Fibroblast of lung (primary cell): ENCODE results near the gene THEMIS2. TPM values are rescaled to one million over a fixed set of nuclear protein-coding genes. Genes with fewer than 3 reads are reported as not detected.

ENCODE experiments used
- DNase-seq, 2 donors: peaks; one replicate each; pipeline versions ENCODE4 v3.0.0 to v3.0.0-alpha.2; 2010; ENCODE audit warnings: low read depth in 2 of 2
- H2AFZ ChIP-seq: 2 replicates; pipeline ENCODE4 v1.5.1; 2012; ENCODE audit warnings: low read length, control low read depth, inconsistent platforms
- H3K27ac ChIP-seq: 2 replicates; pipeline ENCODE4 v1.5.1; 2011; ENCODE audit warnings: low read length, control low read depth; ENCODE audit not compliant: insufficient read depth
- H3K27me3 ChIP-seq: 2 replicates; pipeline ENCODE4 v1.5.1; 2011; ENCODE audit warnings: mild to moderate bottlenecking, low read length; ENCODE audit not compliant: control insufficient read depth, insufficient read depth
- H3K36me3 ChIP-seq: 2 replicates; pipeline ENCODE4 v1.5.1; 2011; ENCODE audit warnings: low read length; ENCODE audit not compliant: control insufficient read depth, insufficient read depth
- H3K4me1 ChIP-seq: 2 replicates; pipeline ENCODE4 v1.5.1; 2011; ENCODE audit warnings: low read length; ENCODE audit not compliant: control insufficient read depth, insufficient read depth; ENCODE audit errors: extremely low read depth
- H3K4me2 ChIP-seq: 2 replicates; pipeline ENCODE4 v1.5.1; 2011; ENCODE audit warnings: low read length, control low read depth; ENCODE audit not compliant: insufficient read depth; ENCODE audit errors: extremely low read depth
- H3K4me3 ChIP-seq, 4 experiments: fragments of 200-600 bp in 1 of 4; sonication (generic) in 1 of 4; replicated peaks in 1 of 4; 2 replicates each; pipeline ENCODE4 v1.5.1; 2011 to 2016; ENCODE audit warnings: low read length in 4 of 4, low read depth in 3 of 4, mild to moderate bottlenecking in 3 of 4, control low read depth in 2 of 4, inconsistent platforms in 1 of 4, mixed read lengths in 1 of 4; ENCODE audit not compliant: insufficient read depth in 1 of 4; ENCODE audit errors: control extremely low read depth in 1 of 4
- H3K79me2 ChIP-seq: 2 replicates; pipeline ENCODE4 v1.5.1; 2012; ENCODE audit warnings: mild to moderate bottlenecking, low read length, inconsistent platforms; ENCODE audit not compliant: control insufficient read depth, insufficient read depth
- H3K9ac ChIP-seq: 2 replicates; pipeline ENCODE4 v1.5.1; 2011; ENCODE audit warnings: mild to moderate bottlenecking, low read length, control low read depth; ENCODE audit not compliant: insufficient read depth
- H3K9me3 ChIP-seq: 2 replicates; pipeline ENCODE4 v1.5.1; 2012; ENCODE audit warnings: low read depth, low read length; ENCODE audit not compliant: control insufficient read depth, insufficient read depth
- H4K20me1 ChIP-seq: 2 replicates; pipeline ENCODE4 v1.5.1; 2011; ENCODE audit warnings: low read length; ENCODE audit not compliant: control insufficient read depth, insufficient read depth; ENCODE audit errors: extremely low read depth
- EZH2 ChIP-seq: IDR thresholded peaks from 2 replicates; pipeline ENCODE4 v1.5.1; 2012; ENCODE audit warnings: low read length, control low read depth, mild to moderate bottlenecking; ENCODE audit errors: missing control alignments
- polyA plus RNA-seq, 2 donors: library from polyadenylated mRNA; depleted of rRNA in 1 of 2; stranded (reverse) in 1 of 2; unstranded in 1 of 2; fragments of >200 nt; gene quantifications; 2 replicates each; pipeline ENCODE4 v1.2.1, GENCODE V29; 2011 to 2012; ENCODE audit warnings: missing spikeins in 1 of 2
- total RNA-seq: library from RNA; depleted of rRNA; stranded (reverse); fragments of >200 nt; gene quantifications from 2 replicates; pipeline ENCODE4 v1.2.1, GENCODE V29; 2014
- TF ChIP-seq, protein P1 (sequence below), 2 donors: IDR thresholded peaks in 1 of 2; conservative IDR thresholded peaks in 1 of 2; 1 replicate in 1 of 2; 2 replicates in 1 of 2; pipeline ENCODE4 v1.5.1; 2011 to 2012; ENCODE audit warnings: low read length in 2 of 2, control low read depth in 1 of 2, inconsistent platforms in 1 of 2, low read depth in 1 of 2, mild to moderate bottlenecking in 1 of 2

THEMIS2 gene
- total and polyA plus RNA-seq, 2 donors (not counting 1 experiment from before 2014, with no cell fraction given): 4.0 to 43.6 TPM

DNA sequence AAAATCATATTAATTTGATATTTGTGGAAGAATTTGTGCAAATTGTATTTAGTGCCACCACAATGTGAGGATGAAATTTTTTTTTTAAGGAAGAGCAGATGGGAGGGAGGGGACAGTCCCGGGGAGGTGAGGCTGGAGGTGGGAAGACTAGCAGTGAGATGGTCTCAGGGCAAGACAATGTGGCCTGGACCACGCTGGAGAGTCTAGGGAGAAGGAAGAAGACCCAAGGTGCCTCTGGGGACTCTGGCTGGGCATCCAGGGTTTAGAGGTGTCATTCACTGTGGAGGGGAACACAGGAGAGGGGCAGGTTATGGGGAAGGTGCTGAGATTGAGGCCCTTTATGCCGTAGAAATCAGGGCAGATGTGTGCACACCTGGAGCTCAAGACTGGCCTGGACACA, 10.3 kb upstream of the THEMIS2 start:
- no peak overlapping the region for H3K9ac ChIP-seq
- H3K9me3 ChIP-seq: no peaks in the 10 kb centered on the region
- no peaks in the 10 kb centered on the region for H3K27me3 ChIP-seq
- peaks cover 6% of the 10 kb centered on the region for H3K4me1 ChIP-seq
- no peak overlapping the region for H2AFZ ChIP-seq
- TF ChIP-seq EZH2: no peak
- TF ChIP-seq, protein P1, sequence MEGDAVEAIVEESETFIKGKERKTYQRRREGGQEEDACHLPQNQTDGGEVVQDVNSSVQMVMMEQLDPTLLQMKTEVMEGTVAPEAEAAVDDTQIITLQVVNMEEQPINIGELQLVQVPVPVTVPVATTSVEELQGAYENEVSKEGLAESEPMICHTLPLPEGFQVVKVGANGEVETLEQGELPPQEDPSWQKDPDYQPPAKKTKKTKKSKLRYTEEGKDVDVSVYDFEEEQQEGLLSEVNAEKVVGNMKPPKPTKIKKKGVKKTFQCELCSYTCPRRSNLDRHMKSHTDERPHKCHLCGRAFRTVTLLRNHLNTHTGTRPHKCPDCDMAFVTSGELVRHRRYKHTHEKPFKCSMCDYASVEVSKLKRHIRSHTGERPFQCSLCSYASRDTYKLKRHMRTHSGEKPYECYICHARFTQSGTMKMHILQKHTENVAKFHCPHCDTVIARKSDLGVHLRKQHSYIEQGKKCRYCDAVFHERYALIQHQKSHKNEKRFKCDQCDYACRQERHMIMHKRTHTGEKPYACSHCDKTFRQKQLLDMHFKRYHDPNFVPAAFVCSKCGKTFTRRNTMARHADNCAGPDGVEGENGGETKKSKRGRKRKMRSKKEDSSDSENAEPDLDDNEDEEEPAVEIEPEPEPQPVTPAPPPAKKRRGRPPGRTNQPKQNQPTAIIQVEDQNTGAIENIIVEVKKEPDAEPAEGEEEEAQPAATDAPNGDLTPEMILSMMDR (conservative IDR thresholded peaks at IDR 0.05 in 1 of 2, IDR thresholded peaks at IDR 0.05 in 1 of 2; ENCODE audit: low read depth in 1 of 2, low read length in 2 of 2): no peak
- peak overlapping the region; percentile 83 for H3K27ac ChIP-seq
- no peak for DNase-seq
- no peak overlapping the region for H3K4me3 ChIP-seq
- H3K36me3 ChIP-seq: no peaks in the 10 kb centered on the region
- H3K4me2 ChIP-seq: no peak overlapping the region
- H3K79me2 ChIP-seq: no peaks in the 10 kb centered on the region
- no peaks in the 10 kb centered on the region for H4K20me1 ChIP-seq

DNA sequence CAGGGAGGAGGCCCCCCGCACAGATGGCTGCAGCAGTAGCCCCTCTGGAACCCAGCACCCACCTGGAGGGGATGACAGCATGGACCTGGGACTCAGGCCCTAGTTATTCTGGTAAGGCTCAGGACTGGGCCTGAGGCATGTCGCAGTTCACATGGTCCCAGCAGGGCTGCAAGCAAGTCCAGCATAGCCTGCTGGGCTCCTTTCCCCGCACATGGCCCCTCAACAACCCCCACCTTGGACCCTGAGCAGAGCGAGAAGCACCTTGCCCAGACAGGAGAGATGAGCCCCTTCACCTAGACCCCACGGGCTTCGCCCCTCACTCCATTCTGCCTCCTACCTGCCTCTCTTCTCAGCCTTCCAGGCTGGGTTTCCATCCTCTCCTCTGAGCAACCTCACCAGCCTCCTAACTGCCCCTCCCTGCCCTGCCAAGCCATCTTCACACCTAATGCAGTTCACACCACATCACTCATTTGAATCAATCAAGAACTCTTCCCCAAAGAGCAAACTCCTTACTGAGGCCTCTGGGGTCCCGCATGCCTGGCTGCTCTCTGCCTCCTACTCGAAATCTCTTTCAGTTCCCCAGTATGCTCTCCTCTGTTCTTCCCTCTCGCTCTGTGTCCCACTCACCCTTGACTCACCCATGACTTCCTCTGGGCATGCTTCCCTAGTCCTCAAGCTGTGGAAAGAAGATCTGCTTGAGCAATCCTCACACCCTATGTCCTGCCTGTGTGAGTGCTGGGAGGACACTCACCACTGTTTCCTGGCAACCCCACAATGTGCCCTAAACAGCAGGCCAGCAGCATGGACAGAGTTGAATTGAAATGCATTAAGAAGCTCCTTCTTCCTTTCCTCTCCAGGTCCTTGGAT, 9.4 kb upstream of the THEMIS2 start:
- Histone ChIP-seq H3K4me1 (peaks cover 6% of the 10 kb centered on the region), H3K27ac (peak overlapping the region; percentile 83), H4K20me1 (no peaks in the 10 kb centered on the region), H3K4me2 (peak overlapping the region; percentile 73), H3K79me2 (no peaks in the 10 kb centered on the region), H3K36me3 (no peaks in the 10 kb centered on the region), H2AFZ (peak overlapping the region; percentile 58), H3K4me3 (no peak overlapping the region), H3K9ac (peak overlapping the region; percentile 44), H3K27me3 (no peaks in the 10 kb centered on the region), H3K9me3 (no peaks in the 10 kb centered on the region)
- peak; percentile 95 to 99 for DNase-seq
- TF ChIP-seq, protein P1 (conservative IDR thresholded peaks at IDR 0.05 in 1 of 2, IDR thresholded peaks at IDR 0.05 in 1 of 2; ENCODE audit: low read depth in 1 of 2, low read length in 2 of 2): no peak
- no peak for TF ChIP-seq EZH2

DNA sequence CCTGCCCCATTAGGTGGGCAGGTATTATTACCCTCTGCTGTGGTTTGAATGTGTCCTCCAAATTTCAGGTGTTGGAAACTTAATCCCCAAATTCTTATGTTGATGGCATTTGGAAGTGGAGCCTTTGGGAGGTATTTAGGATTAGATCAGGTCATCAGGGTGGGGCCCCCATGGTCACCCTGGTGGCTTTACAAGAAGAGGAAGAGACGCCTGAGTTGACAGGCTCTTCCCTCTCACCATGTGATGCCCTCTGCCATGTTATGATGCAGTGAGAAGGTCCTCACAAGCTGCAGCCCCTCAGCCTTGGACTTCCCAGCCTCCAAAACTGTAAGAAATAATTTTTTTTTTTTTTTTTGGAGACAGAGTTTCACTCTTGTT, 8.8 kb upstream of the THEMIS2 start:
- Histone ChIP-seq H3K79me2 (no peaks in the 10 kb centered on the region), H3K27me3 (no peaks in the 10 kb centered on the region), H3K4me1 (peaks cover 6% of the 10 kb centered on the region), H2AFZ (no peak overlapping the region), H3K27ac (peak overlapping the region; percentile 83), H3K9me3 (no peaks in the 10 kb centered on the region), H3K9ac (peak overlapping the region; percentile 44), H4K20me1 (no peaks in the 10 kb centered on the region), H3K4me3 (no peak overlapping the region), H3K4me2 (peak overlapping the region; percentile 21), H3K36me3 (no peaks in the 10 kb centered on the region)
- no peak for DNase-seq
- no peak for TF ChIP-seq EZH2
- TF ChIP-seq, protein P1 (conservative IDR thresholded peaks at IDR 0.05 in 1 of 2, IDR thresholded peaks at IDR 0.05 in 1 of 2; ENCODE audit: low read depth in 1 of 2, low read length in 2 of 2): no peak
